Choroid plexus epithelial cell (primary cell): ENCODE measurements around the gene ZNF697.
A peak's percentile ranks its signal among the peaks of the same experiment; 100 is the strongest.
"Not testable (repeated sequence)": the region's sequence is repeated elsewhere in the genome, so short reads cannot be mapped to it uniquely, and the experiment has no call there.

ENCODE experiments used
- DNase-seq: peaks from one replicate; pipeline ENCODE4 v3.0.0-alpha.2; 2010; ENCODE audit warnings: low read depth
- H3K4me3 ChIP-seq: 2 replicates; pipeline ENCODE4 v1.5.1; 2011; ENCODE audit warnings: low read depth, mild to moderate bottlenecking, control low read depth, low read length, moderate library complexity
- TF ChIP-seq, protein P1 (sequence below): conservative IDR thresholded peaks from 2 replicates; pipeline ENCODE4 v1.5.1; 2011; ENCODE audit warnings: low read depth, mild to moderate bottlenecking, control low read depth, inconsistent platforms, low read length, moderate library complexity

ZNF697 gene

DNA sequence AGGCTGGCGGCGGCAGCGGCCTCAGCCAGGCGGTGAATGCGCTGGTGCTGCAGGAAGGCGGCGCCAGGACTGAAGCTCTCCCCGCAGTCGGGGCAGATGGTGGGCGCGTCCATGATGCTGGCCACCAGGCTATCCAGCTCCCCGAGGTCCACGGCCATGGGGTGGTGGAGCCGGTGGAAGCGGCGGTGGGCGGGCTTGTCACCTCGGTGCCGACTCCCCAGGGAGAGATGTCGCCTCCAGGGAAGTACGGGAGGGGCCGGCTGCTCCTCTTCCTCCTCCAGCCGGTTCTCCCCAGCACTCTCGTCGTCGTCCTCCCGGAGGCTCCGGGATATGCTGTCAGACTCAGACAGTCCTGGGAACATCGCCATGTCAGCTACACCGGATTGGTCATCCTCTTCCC, 24.4 kb downstream of the ZNF697 start:
- no peak for DNase-seq
- H3K4me3 ChIP-seq: no peak overlapping the region
- TF ChIP-seq, protein P1, sequence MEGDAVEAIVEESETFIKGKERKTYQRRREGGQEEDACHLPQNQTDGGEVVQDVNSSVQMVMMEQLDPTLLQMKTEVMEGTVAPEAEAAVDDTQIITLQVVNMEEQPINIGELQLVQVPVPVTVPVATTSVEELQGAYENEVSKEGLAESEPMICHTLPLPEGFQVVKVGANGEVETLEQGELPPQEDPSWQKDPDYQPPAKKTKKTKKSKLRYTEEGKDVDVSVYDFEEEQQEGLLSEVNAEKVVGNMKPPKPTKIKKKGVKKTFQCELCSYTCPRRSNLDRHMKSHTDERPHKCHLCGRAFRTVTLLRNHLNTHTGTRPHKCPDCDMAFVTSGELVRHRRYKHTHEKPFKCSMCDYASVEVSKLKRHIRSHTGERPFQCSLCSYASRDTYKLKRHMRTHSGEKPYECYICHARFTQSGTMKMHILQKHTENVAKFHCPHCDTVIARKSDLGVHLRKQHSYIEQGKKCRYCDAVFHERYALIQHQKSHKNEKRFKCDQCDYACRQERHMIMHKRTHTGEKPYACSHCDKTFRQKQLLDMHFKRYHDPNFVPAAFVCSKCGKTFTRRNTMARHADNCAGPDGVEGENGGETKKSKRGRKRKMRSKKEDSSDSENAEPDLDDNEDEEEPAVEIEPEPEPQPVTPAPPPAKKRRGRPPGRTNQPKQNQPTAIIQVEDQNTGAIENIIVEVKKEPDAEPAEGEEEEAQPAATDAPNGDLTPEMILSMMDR: no peak

DNA sequence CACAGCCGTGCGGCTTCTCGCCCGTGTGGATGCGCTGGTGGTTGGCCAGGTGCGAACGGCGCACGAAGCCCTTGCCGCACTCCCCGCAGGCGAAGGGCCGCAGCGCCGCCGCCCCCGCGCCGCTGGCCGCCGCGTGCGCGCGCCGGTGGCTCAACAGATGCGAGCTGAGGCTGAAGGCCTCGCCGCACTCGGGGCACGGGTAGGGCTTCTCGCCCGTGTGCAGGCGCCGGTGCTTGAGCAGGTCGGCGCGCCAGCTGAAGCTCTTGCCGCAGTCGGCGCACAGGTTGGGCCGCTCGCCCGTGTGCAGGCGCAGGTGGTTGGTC, 24.9 kb downstream of the ZNF697 start:
- TF ChIP-seq, protein P1: no peak
- no peak for DNase-seq
- H3K4me3 ChIP-seq: no peak overlapping the region

DNA sequence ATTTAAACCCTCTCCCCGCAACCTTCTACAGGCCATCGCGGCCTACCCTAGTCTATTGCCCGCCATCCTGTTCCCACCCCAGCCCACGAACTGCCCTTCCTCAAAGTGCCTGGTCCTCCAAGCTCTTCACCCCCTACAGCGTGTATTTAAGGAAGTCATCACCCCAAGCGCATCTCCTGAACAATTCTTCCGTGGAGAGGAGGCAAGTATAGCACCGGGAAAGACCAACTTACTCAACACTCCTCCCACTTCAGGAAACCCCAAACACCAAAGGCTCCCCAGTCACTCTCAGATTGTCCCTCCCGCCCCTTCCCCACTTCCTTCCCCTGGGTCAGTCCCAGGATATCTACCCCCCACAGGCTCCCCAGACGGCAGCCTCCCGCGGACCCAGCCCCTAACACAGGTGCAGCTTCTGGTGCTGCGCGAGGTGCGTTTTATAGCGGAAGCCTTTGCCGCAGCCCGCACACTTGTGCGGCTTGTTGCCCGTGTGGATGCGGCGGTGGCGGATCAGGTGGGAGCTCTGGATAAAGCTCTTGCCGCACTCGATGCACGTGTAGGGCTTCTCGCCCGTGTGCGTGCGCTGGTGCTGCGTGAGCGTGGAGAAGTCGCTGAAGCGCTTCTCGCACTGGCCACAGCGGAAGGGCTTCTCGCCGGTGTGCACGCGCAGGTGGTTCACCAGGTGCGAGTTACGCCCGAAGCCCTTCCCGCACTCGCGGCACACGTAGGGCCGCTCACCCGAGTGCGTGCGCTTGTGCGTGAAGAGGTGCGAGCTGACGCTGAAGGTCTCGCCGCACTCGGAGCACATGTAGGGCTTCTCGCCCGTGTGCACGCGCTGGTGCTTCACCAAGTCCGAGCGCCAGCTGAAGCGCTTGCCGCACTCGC, 25.5 kb downstream of the ZNF697 start:
- no peak for DNase-seq
- H3K4me3 ChIP-seq: no peak overlapping the region
- TF ChIP-seq, protein P1: no peak

DNA sequence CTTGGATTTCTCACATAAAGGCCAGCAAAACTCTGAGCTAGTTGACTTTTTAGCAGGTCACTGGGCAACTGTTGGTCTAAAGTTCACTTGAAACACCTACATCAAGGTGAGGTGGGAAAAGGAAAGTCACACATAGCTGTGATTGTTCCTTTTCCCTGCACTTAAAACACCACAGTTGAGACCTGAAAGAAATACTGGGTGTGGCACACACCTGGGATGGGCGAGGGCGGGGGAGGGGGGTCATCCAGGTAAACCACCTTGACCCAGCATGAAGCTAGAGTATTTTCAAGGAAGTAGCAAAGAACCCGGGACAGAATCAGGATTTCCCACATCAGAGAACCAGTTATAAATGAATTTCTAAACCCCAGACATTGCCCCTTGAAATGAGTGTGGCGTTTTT, 26.4 kb downstream of the ZNF697 start:
- DNase-seq: no peak
- TF ChIP-seq, protein P1: no peak
- no peak overlapping the region for H3K4me3 ChIP-seq

DNA sequence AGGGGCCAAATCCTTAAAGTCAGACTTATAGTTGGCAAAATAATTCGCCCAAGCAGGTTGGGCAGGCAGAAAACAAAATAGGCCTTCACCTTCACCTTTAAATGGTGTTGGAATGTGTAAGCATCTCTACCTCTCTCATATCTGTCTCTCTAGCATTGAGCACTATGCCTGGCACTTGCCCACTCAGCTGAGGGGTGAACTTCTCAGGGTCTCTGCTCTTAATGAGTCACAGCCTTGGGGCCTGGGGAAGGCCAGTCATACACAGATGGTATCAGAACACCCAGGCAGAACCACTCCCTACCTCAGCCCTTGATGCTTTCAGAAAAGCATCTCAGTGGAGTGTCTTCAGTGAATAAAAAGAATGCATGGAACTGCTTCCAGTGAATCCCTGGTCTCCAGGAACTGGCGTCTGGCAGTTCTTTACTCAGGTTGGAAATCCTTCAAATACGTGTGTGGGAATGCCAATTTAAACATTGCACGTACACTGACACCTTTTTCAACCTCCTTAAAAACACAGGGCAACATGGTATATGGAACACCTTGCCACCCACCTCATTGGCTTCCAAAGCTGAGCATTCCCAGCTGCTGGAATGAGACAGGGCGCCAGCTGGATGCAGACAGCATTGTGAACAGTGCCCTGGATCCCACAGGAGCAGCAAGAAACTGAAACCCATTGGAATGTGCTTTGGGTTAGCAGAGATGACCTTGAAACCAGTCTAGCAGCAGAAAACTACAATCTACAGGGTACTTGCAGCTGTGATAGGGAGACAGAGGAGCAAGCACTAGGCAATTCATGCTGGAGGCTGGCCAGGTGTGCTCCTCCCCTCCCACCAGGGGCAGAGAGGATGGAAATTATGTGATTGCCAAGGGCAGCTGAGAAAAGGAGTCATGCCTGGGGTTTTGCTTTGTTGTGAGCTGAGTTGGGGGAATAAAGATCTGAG, 30.0 kb downstream of the ZNF697 start:
- DNase-seq: peak; percentile 52
- H3K4me3 ChIP-seq: no peak overlapping the region
- TF ChIP-seq, protein P1: no peak

DNA sequence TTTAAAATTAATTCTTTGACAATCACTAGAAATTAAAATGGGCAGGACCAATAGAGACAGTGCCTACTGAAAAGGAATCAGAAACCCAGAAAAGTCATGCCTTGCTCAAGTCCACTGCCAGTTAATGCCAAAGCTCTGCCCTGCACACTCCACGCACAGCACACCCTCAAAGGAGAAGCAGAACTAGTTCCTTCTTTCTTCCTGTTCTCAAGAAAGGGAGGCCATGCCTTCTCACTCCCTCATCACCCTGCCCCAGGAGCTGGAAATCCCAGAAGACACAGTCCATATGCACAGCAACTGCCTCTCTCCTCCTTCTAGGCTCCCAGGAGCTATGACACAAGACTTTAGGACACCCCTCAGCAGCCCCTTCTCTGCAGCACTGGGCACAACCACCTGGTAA, 31.3 kb downstream of the ZNF697 start:
- not testable (repeated sequence) for H3K4me3 ChIP-seq, DNase-seq

DNA sequence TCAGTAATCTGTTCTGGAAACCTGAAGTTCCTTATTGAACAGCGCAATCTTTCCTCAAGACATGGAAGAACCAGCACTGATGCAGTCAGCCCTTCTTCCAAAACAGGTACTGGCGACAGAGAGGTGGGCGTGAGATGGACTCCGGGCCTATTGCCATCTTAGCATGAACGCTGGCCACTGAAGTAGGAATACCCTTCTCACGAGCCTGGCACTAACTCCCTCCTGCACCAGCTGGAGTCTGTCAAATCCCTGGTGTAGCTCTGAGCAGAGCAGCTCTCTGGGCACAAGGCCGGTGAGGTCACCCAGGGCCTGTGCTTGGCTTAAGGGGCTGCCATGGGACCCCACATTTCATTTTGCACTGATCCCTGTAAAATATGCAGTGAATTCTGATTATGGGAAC, 33.0 kb downstream of the ZNF697 start:
- H3K4me3 ChIP-seq, DNase-seq: not testable (repeated sequence)
